GM12878 (cell line): Measurements from ENCODE around the gene ABHD2. TPM values are rescaled to one million over a fixed set of nuclear protein-coding genes. Genes with fewer than 3 reads are reported as not detected.
A peak's percentile ranks its signal among the peaks of the same experiment; 100 is the strongest.

Experiments
- ATAC-seq: fragments of 200-7000 bp; cut with Tn5 transposase; 3 replicates; pipeline ENCODE4 v1.9.1; 2020; ENCODE audit warnings: mild to moderate bottlenecking, moderate library complexity
- BruUV-seq: library from RNA; stranded (reverse); fragments of 400-500 nt; replicated peaks from 2 replicates; lab custom pipeline; 2021; lab: Mats Ljungman, UMichigan
- CTCF ChIA-PET: fragments of 300-600 bp; sonication (Branson Sonifier 250); formaldehyde crosslinking; extraction: SDS; loops from one replicate; lab custom pipeline; 2021; ENCODE audit warnings: inconsistent platforms; lab: Yijun Ruan, JAX
- POLR2A ChIA-PET: fragments of 350-600 bp; formaldehyde crosslinking; extraction: SDS; loops from one replicate; lab custom pipeline; 2021; ENCODE audit warnings: inconsistent platforms; lab: Charles Lee
- RAD21 ChIA-PET: fragments of 300-600 bp; sonication (Branson Sonifier 250); formaldehyde crosslinking; loops from one replicate; lab custom pipeline; 2023; ENCODE audit warnings: antibody characterized with exemption; ENCODE audit not compliant: unreplicated experiment; lab: Charles Lee
- SMC1A ChIA-PET: fragments of 300-600 bp; sonication (Branson Sonifier 250); formaldehyde crosslinking; loops from one replicate; lab custom pipeline; 2023; ENCODE audit not compliant: unreplicated experiment, uncharacterized antibody; lab: Charles Lee
- DNase-seq: peaks from one replicate; pipeline ENCODE4 v3.0.0-alpha.2; 2011; ENCODE audit warnings: low read depth, low spot score
- FAIRE-seq: peaks from 3 replicates; lab custom pipeline; 2011; peaks lifted over from hg19 to GRCh38; lab: Jason Lieb, UNC
- H2AFZ ChIP-seq: 2 replicates; pipeline ENCODE4 v1.6.0; 2011; ENCODE audit warnings: low read depth, low read length, control low read depth; ENCODE audit not compliant: control insufficient read depth
- H3K27ac ChIP-seq: 2 replicates; pipeline ENCODE4 v1.5.1; 2011; ENCODE audit warnings: control low read depth; ENCODE audit not compliant: control insufficient read depth, insufficient read depth
- H3K27me3 ChIP-seq, 2 experiments: replicated peaks in 1 of 2; 2 replicates each; pipeline versions ENCODE4 v1.6.0 to v1.6.1; 2011; ENCODE audit warnings: low read length in 1 of 2; ENCODE audit not compliant: control insufficient read depth in 2 of 2, insufficient read depth in 2 of 2
- H3K36me3 ChIP-seq, 2 experiments: 2 replicates each; pipeline ENCODE4 v1.5.1; 2011; ENCODE audit warnings: low read length in 1 of 2; ENCODE audit not compliant: control insufficient read depth in 2 of 2, insufficient read depth in 2 of 2
- H3K4me1 ChIP-seq: 2 replicates; pipeline ENCODE4 v1.6.1; 2011; ENCODE audit warnings: mild to moderate bottlenecking, low read length, moderate library complexity, mixed read lengths; ENCODE audit not compliant: control insufficient read depth, insufficient read depth
- H3K4me2 ChIP-seq: 2 replicates; pipeline ENCODE4 v1.6.0; 2011; ENCODE audit warnings: control low read depth; ENCODE audit not compliant: control insufficient read depth, insufficient read depth
- H3K4me3 ChIP-seq: fragments of 200-600 bp; sonication (generic); 2 replicates; pipeline ENCODE4 v1.5.1; 2016
- H3K79me2 ChIP-seq: 2 replicates; pipeline ENCODE4 v1.6.0; 2011; ENCODE audit warnings: low read length; ENCODE audit not compliant: control insufficient read depth, insufficient read depth
- H3K9ac ChIP-seq: 2 replicates; pipeline ENCODE4 v1.8.0; 2011; ENCODE audit warnings: low read length, control low read depth, mixed read lengths; ENCODE audit not compliant: control insufficient read depth, insufficient read depth
- H3K9me3 ChIP-seq: replicated peaks from 3 replicates; pipeline ENCODE4 v1.5.1; 2011; ENCODE audit warnings: mild to moderate bottlenecking, low read length; ENCODE audit not compliant: control insufficient read depth, insufficient read depth
- H4K20me1 ChIP-seq: 2 replicates; pipeline ENCODE4 v1.6.0; 2011; ENCODE audit not compliant: control insufficient read depth, insufficient read depth
- ATF7 ChIP-seq: fragments of 450-650 bp; IDR thresholded peaks from 2 replicates; pipeline ENCODE4 v1.6.1; 2016; ENCODE audit warnings: low read depth, mild to moderate bottlenecking
- ZBTB4 ChIP-seq: fragments of 450-650 bp; formaldehyde crosslinking; IDR thresholded peaks from 2 replicates; pipeline ENCODE4 v1.4.0; 2022; ENCODE audit warnings: mild to moderate bottlenecking, moderate library complexity
- whole genome bisulfite sequencing: methylation state at CpG from one replicate; pipeline ENCODE4 v1.1.6; 2016; ENCODE audit warnings: low lambda C conversion rate; ENCODE audit not compliant: insufficient replicate concordance, insufficient coverage; ENCODE audit errors: missing lambda C conversion rate; 5-methylcytosine and 5-hydroxymethylcytosine counted together
- in situ Hi-C: fragments of 300-500 bp; cut with MboI; formaldehyde crosslinking; loops from 9 replicates; pipeline ENCODE4 v1.14.3; 2018; ENCODE audit warnings: mixed read lengths
- intact Hi-C: fragments of 100-400 bp; cut with micrococcal nuclease; formaldehyde crosslinking; loops from one replicate; pipeline ENCODE4 v1.14.2; 2022; ENCODE audit not compliant: unreplicated experiment
- polyA plus RNA-seq, 11 experiments: library from polyadenylated mRNA; depleted of rRNA in 4 of 11; unstranded in 6 of 11; stranded (reverse) in 5 of 11; fragments of >200 nt; fragmentation: Nextera tagmentation in 4 of 11; fragmentation: Illumina TruSeq in 1 of 11; extraction: Ambion mirVana in 4 of 11; extraction: Trizol in 1 of 11; gene quantifications; 1 replicate in 1 of 11; 2 replicates in 10 of 11; pipeline versions ENCODE4 v1.2.1 to v1.2.3, GENCODE V29; 2011 to 2016; ENCODE audit warnings: inconsistent platforms in 2 of 11, missing spikeins in 2 of 11, low read depth in 1 of 11
- total RNA-seq, 4 experiments: library from RNA; depleted of rRNA in 3 of 4; stranded (reverse); fragments of >200 nt in 3 of 4; fragmentation: Illumina TruSeq in 1 of 4; extraction: Trizol in 1 of 4; gene quantifications; 2 replicates each; pipeline versions ENCODE4 v1.2.1 to v1.2.3, GENCODE V29; 2013 to 2021

The ABHD2 gene
- total and polyA plus RNA-seq, 10 of the 15 experiments (the other 5 are each of a cell fraction or from before 2014, with no cell fraction given), result 1.2 to 33.6 (median 20.4) TPM

- H3K9me3 ChIP-seq, result no peaks in the 10 kb centered on the region
- in situ Hi-C loops (no loop called here), intact Hi-C loops (no loop called here)
- ChIA-PET RAD21 (interaction anchor here (0.8 to 1.8 kb wide), 2 partner anchors 14 to 52 kb away, joined by 3 to 5 read pairs; no protein-coding TSS in a partner anchor), SMC1A (interaction anchor here (1.2 to 2.4 kb wide), 3 partner anchors 20 to 73 kb away, joined by 3 to 12 read pairs (median 8); no protein-coding TSS in a partner anchor), CTCF (interaction anchor here (0.9 to 1.7 kb wide), 5 partner anchors 10 to 100 kb away, joined by 3 to 10 read pairs (median 6); partner anchors contain the start of gene ABHD2), POLR2A (interaction anchor here (1.3 kb wide), 1 partner anchor 10 kb away, joined by 5 read pairs; the partner anchor contains the start of gene ABHD2)
- H3K4me1 ChIP-seq, result no peaks in the 10 kb centered on the region
- no peak overlapping the region for H3K4me2 ChIP-seq
- ATAC-seq (no peak), DNase-seq (no peak), FAIRE-seq (no peak)
- BruUV-seq, result no TSS peak
- no peaks in the 10 kb centered on the region for H3K27me3 ChIP-seq
- no peak overlapping the region for H3K27ac ChIP-seq
- TF ChIP-seq ZBTB4 (CRISPR knock-in tag), result no peak
- TF ChIP-seq ATF7, result peak; percentile 62; the same call in 1 of the 2 replicates
- no peak overlapping the region for H3K4me3 ChIP-seq
- H3K79me2 ChIP-seq, result no peaks in the 10 kb centered on the region
- 0% methylated on average over 1 of the region's 1 CpG for WGBS
- H2AFZ ChIP-seq, result no peak overlapping the region
- no peaks in the 10 kb centered on the region for H4K20me1 ChIP-seq
- H3K9ac ChIP-seq, result no peak overlapping the region
- no peaks in the 10 kb centered on the region for H3K36me3 ChIP-seq
Measured at GRCh38 chr15:89077750-89078149, 10.5 kb upstream of the ABHD2 start.
